Activated naive CD4-positive, alpha-beta T cell (primary cell): ENCODE results near the gene GLI3.

ENCODE experiments used
- DNase-seq, 4 experiments: peaks; one replicate each; lab custom pipeline; 2025; lab: John Stamatoyannopoulos, UW

Gene GLI3

DNA sequence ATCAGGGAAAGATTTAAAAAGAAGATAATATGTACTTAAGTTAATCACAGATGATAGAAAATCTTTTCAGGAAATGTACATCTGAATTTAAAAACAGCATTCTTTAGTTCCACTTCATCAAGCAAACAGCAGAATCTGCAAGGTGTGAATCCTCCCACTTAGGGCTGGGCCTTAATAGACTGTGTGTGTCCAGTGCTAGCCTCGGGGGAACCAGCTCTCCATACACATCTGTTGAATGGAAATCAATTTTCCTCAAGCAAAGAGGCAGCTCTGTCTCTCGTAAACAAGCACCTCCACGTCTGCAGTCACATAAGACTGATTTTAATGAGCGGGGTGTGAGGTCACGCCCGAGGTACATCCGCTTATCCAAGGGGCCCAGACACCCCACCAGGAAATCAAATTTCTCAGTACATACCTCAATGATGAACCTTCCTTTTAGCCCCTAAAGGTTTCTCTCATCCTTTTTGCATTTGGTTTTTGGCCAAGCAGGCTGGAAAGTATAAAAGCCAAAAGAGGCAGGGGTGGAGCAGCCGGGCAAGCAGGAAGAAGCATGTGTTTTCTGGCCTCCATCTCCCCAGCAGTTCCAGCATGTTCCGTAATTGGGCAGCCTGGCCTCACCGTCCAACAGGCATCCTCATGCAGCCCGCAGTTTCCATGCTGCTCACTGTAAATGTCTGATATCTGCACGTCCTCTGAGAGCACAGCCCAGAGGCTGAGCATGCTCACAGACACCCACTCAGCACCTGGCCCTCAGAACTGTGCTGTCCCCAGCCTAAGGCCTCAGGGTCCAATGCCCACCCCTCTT lies 131.3 kb downstream of the GLI3 start:
- DNase-seq, result no peak

DNA sequence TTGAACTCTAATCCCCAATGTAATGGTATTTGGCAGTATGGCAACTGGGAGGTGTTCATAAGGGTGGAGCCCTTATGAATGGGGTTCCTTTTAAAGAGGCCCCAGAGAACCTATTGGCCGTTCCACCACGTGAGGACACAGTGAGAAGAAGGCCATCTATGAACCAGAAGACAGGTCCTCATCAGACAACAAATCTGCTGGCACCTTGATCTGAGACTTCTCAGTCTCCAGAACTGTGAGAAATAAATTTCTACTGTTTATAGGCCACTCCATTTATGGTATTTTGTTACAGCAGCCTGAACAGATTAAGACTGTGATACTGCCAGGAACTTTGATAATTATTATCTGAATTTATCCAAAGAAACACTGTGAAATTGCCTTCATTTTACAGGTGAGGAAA lies 132.3 kb downstream of the GLI3 start:
- no peak for DNase-seq

DNA sequence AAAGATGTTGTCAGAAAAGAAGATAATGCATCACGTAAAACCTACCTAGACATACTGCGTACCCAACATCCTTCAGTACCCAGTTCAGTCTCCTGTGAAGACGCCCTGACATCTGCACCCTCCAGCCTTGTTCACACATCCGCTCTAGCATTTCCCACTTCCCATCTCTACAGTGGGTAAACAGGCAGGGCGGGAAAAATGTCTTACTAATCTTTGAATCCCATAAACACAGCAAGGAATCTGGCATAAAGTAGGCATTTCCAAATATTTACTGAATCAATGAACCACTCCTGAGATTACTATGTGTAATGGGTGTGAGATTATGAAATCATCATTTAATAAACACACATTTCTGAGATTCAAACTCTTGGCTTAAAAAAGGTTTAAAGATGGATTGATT lies 132.8 kb downstream of the GLI3 start:
- DNase-seq, result no peak

DNA sequence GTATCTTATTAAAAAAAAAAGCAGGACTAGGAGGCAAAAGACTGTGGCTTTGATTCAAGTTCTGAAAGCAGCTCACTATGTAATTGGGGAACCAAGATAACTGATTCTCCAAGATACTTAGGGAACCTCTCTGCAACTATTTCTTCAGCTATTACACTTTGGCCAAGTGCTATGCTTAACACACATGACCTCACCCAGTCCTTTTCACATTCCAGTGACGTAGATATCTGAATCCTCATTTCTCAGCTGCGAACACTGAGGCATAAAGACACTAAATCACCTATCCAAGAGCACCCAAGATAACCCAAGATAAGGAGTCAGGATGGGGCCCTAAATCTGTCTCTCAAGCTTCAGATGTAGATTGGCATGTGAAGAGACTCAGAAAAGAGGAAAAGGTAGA lies 133.6 kb downstream of the GLI3 start:
- DNase-seq, result no peak

DNA sequence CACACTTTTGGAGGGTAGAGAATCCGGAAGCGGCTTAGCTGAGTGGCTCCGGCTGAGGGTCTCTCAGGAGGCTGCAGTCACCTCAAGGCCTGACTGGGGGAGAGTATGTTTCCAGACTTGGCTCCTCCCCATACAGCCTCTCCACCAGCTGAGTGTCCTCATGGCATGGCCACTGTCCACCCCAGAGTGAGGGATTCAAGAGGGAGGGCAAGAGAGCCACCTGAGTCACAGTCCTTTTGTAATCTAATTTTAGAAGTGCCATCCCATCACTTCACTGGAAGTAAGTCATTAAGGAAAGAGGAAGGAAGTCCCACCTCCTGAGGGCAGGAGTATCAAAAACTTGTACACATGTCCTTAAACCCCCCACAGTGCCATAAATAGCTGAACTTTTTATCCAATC lies 134.0 kb downstream of the GLI3 start:
- no peak for DNase-seq

DNA sequence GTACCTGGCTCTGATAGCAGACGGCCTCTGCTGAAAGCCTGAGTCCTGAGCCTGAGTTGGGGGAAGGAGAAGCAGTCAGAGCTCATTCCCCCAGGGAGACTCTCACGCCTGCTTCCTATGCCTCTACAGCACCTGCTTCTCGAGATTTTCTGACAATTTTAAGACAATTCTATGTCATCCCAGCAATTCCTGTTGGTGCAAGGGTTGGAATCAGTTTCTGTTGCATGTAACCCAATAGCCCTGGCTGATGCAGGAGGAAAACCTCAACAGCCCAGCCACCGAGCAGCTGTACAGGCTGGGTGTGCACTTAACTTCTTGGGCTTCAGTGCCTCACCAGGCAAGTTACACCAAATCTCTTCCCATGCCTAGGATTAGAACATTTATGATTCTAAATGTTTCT lies 134.7 kb downstream of the GLI3 start:
- no peak for DNase-seq

DNA sequence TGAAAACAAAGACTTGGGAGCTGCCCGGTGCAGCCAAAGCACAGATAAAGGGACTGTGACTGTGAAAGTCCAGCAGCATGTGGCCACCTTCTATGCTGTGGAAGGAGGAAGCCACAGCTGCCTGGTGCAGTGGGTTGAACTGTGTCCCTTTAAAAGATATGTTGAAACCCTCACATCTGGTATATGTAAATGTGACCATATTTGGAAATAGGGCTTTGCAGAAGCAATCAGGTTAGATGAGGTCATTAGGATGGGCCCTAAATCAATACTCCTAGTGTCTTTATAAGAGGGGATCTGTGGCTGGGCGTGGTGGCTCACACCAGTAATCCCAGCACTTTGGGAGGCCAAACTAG lies 136.9 kb downstream of the GLI3 start:
- no peak for DNase-seq

DNA sequence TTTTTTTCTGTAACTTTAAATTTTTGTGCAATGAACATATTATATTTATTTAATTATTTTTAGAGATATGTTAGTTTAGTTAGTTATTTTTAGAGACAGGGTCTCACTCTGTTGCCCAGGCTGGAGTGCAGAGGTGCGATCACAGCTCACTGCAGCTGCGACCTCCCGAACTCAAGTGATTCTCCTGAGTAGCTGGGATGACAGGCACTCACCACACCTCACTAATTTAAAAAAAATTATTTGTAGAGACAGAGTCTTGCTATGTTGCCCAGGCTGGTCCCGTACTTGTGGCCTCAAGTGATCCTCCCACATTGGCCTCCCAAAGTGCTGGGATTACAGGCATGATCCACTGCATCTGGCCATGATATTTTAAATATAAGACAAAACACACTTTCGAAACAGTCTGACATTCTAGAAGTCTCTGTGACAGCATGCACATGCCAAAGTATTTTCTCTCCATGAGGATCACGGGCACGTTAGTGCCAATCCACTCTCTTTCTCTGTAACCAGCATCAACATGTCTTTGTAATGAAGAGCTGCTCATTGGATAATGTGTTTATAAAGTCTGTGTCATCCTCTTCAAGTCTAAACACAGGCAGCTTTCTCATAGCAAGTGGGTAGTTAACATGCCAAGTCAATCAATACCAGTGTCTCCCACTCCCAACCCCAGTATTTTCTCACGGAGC lies 137.4 kb downstream of the GLI3 start:
- DNase-seq, result no peak

DNA sequence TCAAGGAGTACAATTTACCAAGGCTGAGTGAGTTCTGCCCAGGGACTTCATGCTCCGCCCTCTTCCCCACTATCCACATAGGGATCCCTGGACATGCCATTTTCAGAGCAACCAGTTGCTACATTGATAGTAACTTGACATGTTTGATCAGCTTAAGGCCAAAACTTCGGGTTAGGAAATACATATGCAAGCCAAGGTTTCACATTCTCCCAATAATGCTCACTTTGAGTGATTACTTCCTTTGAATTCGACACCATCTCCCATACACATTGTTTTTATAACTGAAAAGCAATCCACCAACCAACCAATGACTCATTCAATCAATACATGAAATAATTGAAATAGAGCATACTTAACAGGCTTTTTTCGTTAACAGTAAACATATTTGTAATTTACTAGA lies 137.9 kb downstream of the GLI3 start:
- DNase-seq, result no peak

DNA sequence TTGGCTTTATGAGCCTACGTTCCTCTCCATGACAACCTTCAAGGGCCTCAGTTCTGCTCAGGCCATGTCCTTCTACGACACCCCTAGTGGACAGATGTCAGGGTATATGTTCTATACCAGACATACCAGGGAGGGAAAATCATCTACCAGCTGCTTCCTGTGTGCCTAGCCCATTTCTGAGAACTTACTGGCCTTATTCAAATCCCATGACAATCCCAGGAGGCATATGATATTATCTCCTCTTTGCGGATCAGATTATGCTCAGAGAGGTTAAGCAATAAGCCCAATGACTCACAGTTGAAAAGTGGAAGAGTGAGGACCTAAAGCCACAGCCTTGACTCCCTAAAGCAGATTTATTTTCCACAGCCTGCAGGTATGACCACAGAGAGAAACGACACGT lies 139.3 kb downstream of the GLI3 start:
- DNase-seq, result no peak

DNA sequence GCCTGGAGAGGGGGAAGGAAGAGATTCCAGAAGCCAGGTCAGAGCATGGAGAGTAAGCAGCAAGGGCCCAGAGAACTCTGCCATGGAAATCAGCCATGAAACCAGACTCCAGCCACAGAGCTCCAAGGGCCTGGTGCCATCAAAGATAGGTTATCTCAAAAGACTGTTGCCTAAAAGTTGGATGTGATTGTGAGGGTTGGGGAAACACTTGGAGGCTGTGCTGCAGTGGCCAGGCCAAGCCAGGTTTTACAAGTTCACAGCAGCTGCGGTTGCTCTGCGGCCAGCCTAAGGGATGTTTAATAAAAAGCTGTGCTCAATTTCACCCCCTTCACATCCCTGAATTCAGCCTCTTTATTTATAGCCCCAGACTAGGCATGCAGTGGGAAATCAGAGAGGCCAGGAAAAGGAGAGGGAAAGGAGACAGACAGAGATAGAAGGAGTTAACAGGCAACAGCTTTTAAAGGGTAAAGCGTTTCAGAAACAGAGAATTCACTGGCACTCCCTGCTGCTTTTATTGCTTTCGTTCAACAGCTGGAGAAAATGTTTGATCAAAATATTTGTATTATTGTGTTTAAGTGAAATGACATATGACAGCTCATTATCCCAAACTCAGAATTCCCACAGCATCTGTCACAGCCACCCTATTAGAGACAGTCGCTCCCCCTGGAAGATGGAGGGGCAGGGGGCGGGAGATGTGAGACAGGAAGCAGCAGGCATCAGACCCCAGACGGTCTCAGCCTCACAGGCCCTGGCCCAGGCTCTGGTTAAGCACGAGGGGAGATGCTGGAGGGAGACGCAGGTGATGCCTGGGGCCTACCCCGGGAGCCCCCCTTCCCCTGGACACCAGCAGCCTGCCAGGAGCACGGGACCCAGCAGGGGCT lies 140.1 kb downstream of the GLI3 start:
- DNase-seq, result no peak

DNA sequence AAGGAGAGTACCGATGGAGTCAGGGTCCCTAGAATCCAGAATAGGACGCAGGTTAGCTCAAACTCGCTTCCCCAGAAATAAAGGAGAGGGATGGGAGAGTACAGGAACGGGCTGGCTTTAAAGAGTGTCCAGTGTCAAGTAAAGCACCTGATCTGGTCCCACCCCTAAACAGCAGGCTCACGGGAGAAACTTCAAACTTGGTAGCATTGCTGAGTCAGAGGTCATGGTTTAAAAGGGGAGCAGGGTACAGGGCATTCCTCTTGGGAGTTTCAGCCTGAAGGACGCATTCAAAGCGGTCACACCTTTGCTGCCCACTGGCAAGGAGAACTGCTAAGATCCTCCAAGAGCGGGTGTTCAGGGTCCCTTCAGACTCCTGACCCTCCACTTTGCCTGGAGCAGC lies 140.7 kb downstream of the GLI3 start:
- DNase-seq, result no peak

DNA sequence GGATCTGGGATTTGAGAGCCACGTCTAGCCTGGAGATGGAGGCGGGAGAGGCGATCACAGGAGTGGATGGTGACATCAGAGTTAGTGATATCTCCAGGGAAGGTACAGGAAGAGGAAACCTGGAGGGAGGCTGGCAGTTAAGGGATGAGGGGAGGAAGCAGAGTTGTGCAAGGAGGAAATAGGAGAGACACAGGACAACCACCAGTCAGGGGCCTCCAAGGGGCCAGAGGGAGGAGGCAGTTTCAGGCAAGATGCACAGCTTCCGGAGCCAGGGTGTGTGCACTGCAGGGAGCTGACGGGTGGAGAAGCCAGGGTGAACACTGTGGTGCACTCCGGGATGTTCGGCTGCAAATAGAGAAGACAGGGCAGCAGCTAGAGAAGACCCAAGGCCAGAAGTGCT lies 141.2 kb downstream of the GLI3 start:
- DNase-seq, result no peak

DNA sequence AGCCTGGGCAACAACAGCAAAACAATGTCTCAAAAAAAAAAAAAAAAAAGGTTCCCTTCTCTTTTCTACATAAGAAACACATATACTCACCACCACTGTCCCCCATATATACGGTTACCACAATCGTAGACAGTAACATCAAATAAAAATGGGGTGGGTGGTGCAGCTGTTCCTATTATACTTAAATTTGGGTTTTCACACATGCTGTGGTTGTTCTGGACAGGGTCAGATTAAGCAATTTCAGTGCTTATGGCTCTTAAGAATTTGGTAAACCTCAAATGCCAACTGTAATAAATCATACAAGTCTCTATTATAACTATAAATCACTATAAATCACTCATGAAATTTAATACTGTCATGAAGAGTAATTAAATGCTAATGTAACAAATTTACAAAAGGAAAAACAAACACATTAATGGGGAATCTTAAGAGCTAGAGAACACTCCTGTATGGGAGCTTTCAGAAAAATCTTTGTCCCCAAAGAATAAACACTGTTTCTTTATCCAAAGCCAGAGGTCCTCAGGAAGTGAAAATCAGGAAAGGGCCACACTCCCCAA lies 143.6 kb downstream of the GLI3 start:
- no peak for DNase-seq

DNA sequence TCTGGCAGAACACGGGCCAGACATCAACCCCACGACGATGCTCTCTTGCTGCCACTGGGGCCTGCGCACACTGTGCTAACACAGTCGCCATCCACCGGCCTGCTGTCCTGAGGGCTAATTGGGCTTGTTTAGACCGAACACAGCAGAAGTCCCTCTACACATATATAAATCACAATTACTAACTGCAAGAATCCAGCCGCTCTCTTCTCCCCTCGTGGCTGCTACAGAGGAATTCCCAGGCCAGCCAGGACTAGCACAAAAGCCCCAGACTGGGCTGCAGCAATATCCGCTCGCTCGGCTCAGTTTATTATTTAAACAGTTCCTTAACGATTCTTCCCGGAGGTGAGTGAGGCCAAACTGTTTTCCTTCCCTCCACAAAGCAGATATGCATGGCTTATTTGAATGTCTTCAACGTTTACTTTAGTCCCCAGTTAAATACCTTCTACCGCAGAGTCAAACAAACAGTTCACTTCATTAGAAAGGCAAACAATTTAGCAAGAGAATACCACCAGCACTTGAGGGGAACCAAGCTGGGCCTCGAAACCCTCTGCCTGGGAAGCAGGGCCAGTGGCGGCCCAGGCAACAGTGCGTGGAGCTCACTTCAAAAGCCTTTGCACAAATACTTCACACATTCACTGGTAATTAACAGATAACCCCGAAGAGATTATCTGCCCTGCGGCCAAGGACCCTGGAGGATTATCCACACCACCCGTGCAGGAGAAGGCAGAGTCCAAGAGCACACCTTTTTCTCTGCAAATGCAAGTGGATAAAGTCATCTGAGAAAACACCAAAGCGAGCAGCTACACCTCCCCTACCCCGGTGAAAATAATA lies 145.3 kb downstream of the GLI3 start:
- DNase-seq, result no peak

DNA sequence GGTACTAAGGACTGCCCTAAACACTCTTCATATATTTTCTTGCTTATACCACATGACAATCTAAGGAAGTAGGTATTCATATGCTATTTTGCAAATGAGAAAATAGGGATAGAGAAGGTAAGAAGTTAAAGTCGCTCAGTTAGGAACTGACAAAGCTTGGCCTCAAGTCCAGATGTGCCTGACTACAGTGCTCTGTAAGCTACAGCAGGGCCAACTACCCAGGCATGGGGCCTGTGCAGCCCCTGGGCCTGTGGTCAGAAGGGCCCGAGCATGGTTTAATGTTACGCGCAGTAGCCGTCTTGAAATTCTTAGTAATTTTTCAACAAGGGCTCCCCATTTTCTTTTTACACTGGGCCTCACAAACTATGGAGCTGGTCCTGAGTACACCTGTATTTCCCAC lies 146.2 kb downstream of the GLI3 start:
- DNase-seq, result no peak

DNA sequence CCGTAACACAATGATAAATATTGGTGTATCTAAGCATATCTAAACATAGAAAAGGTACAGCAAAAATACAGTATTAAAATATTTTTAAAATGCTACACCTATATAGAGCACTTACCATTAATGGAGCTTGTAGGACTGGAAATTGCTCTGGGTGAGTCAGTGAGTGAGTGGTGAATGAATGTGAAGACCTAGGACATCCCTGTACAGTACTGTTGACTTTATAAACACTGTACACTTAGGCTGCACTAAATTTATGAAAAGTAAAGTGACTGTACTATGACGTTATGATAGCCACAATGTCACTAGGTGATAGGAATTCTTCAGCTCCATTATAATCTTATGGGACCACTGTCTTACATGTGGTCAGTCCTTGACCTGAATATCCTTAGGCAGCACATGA lies 147.0 kb downstream of the GLI3 start:
- DNase-seq, result no peak

DNA sequence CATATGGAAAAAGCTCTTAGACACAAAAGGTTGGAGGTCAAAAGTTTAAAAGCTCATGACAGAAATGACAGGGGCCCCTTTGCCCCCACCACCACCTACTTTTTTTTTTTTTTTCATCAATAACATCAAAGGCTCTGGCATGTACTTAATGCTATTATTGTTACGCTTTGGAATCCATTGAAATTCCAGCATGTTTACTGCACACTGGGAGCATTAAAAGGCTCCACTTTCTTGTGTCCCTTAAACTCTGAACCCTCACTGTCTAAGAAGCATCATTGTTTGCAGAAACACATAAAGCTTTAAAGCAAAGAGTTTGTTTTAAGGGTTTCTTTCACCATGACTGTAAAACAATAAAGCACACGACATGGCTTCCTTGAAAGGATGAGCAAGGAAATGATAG lies 149.4 kb downstream of the GLI3 start:
- DNase-seq, result no peak

DNA sequence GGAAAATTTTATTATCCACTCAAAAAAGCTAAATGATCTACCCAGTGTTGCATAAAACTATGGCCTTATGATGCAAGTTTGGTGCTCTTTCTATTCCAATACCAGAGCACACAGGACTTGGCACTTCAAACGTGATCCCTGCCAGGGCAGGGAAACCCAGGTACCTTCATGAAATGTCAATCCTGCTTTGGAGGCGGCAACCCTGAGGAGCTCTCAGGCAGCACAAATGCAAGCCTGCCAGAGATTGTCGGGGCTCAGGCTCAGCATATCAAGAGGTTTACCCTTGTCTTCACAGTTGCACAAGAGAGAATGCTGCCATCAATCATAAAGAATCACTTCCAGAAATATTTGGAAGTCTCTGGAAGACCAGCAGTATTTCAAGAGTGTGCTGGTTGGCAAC lies 151.5 kb downstream of the GLI3 start:
- no peak for DNase-seq

DNA sequence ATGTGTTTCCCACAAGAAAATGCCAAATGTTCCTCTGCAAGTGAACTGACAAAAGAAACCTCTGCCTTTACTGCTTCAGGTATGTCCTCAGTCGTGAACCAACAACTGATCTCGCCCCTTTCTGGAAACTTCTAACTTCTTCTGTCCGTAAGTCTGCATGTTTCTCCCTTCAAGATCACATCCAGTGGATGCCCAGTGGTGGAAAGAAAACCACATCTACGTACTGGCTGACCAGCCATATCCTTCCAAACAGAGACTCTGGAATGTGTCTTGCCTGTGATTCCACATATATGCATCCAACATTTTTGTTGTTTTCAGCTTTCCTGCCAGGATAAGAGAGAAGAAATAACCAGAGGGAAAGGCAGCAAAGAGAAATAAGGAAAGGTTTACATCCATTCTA lies 152.7 kb downstream of the GLI3 start:
- DNase-seq, result no peak

DNA sequence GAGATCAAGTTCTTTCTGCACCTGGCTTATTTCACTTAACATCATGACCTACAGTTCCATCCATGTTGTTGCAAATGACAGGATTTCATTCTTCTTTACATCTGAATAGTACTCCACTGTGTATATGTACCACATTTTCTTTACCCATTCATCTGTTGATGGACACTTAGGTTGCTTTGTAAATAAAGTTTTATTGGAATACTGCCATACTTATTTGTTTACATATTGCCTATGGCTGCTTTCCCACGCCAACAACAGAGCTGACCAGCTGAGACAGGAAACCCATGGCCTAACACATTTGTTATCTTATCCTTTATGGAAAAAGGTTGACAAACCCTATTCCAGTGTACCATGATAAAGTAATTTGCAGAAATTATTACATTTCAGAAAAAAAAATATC lies 153.7 kb downstream of the GLI3 start:
- DNase-seq, result no peak

DNA sequence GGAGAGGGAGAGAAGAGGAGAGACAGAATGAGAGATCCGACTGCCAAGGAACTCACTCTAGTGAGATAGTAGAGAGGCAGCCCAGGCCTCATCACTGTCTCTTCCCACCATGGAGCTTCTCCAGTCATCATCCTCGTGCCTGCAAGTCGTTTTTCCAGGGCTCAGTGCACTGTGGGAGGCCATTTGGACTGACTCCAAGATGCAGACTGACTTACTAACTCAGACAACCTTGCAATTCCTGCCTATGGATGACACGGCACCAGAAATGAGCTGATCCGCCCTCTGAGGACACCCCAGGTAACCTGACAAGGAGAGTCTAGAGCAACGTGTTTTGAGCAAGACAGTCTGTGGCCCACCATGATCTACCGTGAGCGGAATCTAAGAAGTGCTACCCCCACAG lies 154.9 kb downstream of the GLI3 start:
- no peak for DNase-seq
